WERI-Rb-1 (cell line): Measurements from ENCODE around the gene LRP1B.

Experiments
- DNase-seq: peaks from one replicate; pipeline ENCODE4 v3.0.0-alpha.2; 2020
- H3K27ac ChIP-seq: fragments of 250-450 bp; sonication (Bioruptor Pico); 2 replicates; pipeline ENCODE4 v1.5.1; 2020; ENCODE audit warnings: mild to moderate bottlenecking, moderate library complexity
- H3K27me3 ChIP-seq: fragments of 250-450 bp; sonication (Bioruptor Pico); 2 replicates; pipeline ENCODE4 v1.5.1; 2021; ENCODE audit warnings: mild to moderate bottlenecking, low read depth, moderate library complexity; ENCODE audit not compliant: insufficient read depth, severe bottlenecking
- H3K36me3 ChIP-seq: fragments of 250-450 bp; sonication (Bioruptor Pico); 2 replicates; pipeline ENCODE4 v1.5.1; 2020; ENCODE audit warnings: mild to moderate bottlenecking, moderate library complexity
- H3K4me3 ChIP-seq: 2 replicates; pipeline ENCODE4 v1.5.1; 2011; ENCODE audit warnings: low read depth, mild to moderate bottlenecking, control low read depth, low read length
- H3K9me3 ChIP-seq: fragments of 250-450 bp; sonication (Bioruptor Pico); 2 replicates; pipeline ENCODE4 v1.5.1; 2021; ENCODE audit warnings: mild to moderate bottlenecking, moderate library complexity; ENCODE audit not compliant: severe bottlenecking
- TF ChIP-seq, protein P1 (sequence below): IDR thresholded peaks from 2 replicates; pipeline ENCODE4 v1.5.1; 2011; ENCODE audit warnings: low read depth, mild to moderate bottlenecking, control low read depth, inconsistent platforms, low read length

Gene LRP1B

DNA sequence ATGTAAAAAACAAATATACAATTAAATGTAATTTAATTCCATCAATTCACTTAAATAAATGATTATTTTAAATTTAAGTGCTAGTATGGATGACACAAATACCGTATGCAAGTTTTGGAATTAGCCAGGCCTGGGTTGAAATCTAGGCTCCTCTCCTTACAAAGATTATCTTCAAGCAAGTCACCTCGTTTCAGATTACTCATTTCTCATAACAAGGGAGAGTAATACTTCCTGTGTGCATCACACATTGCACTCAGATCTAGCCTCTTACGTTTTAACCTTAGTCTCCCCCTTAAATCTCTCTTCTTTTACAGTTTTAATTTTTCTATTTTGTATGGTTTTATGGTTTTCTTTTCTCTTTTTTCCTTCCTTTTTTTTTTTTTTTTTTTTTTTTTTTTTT is 1874.7 kb downstream of the LRP1B start:
- no peak for DNase-seq
- Histone ChIP-seq H3K36me3 (no peaks in the 10 kb centered on the region), H3K27ac (no peak overlapping the region), H3K9me3 (no peaks in the 10 kb centered on the region), H3K27me3 (no peaks in the 10 kb centered on the region), H3K4me3 (no peak overlapping the region)
- TF ChIP-seq, protein P1, sequence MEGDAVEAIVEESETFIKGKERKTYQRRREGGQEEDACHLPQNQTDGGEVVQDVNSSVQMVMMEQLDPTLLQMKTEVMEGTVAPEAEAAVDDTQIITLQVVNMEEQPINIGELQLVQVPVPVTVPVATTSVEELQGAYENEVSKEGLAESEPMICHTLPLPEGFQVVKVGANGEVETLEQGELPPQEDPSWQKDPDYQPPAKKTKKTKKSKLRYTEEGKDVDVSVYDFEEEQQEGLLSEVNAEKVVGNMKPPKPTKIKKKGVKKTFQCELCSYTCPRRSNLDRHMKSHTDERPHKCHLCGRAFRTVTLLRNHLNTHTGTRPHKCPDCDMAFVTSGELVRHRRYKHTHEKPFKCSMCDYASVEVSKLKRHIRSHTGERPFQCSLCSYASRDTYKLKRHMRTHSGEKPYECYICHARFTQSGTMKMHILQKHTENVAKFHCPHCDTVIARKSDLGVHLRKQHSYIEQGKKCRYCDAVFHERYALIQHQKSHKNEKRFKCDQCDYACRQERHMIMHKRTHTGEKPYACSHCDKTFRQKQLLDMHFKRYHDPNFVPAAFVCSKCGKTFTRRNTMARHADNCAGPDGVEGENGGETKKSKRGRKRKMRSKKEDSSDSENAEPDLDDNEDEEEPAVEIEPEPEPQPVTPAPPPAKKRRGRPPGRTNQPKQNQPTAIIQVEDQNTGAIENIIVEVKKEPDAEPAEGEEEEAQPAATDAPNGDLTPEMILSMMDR = no peak

DNA sequence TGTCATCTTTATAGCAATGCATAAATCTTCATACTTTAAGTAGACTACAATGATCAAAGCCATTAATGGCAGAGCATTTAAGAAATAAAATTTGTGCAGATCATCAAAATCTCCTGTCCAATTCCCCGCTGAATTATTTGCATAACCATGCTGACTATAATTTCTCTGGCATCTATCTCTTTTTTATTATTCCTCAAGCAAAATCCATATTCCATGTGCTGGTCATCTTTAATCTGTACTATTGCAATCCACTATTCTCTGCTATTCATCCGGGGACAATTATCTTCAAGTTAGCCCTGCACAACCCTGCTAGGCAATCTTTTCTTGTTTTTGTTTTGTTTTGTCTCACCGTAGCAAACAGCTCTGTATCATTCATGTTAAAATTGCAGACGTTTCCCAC is 1881.0 kb downstream of the LRP1B start:
- DNase-seq = no peak
- Histone ChIP-seq H3K9me3 (no peaks in the 10 kb centered on the region), H3K27me3 (no peaks in the 10 kb centered on the region), H3K36me3 (no peaks in the 10 kb centered on the region), H3K27ac (no peak overlapping the region), H3K4me3 (no peak overlapping the region)
- TF ChIP-seq, protein P1 = no peak

DNA sequence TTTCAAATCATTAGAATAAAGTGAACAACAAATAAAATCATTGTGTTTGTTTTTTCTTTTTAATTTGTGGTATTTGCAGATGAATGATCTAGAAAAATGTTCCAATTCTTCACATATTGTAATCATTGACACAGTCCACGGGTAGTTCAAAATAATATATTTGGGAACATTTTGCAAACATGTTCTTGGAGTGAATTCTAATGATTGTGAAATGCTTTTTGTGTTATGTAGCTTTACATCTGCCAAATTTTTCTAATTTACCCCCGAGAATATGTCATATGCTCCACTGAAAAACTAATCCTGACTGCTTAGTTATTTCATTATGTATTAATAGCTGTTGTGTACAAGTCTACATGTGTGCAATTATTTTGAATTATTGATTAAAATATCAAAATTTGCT is 1882.2 kb downstream of the LRP1B start:
- Histone ChIP-seq H3K4me3 (no peak overlapping the region), H3K36me3 (no peaks in the 10 kb centered on the region), H3K9me3 (no peaks in the 10 kb centered on the region), H3K27me3 (no peaks in the 10 kb centered on the region), H3K27ac (no peak overlapping the region)
- TF ChIP-seq, protein P1 = no peak
- no peak for DNase-seq

DNA sequence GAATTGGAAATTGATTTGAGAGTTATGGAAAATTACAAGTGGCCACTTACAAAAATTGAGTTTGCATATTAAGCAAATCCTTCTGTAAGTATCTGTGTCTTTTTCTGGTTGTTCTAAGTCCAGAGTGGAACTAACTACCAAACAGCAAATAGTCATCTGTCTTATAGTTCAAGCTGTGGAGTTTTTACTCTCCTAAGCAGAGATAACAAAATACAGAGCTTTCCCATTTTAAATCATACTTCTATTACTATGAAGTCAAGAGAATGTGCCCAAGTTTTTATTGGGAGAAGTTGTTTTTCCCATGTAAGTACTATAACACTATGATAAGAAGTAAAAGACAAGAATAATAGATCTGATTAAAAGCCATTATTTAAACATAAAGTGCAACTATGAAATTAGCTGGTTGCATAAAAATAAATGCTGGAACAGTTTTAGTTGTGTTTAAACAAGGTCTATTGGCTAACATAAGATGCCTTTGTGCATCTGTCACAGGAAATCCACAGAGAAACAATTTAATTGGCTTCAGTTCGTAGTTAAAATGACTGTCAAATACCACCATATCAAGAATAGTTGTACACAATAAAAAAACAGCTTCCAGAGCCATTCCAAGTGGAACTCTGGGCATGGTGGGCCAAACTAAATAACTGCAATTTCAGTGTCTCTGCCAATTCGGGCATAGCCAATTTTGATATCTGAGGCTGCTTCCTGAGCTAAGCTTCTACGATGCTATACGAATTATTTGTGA is 1883.2 kb downstream of the LRP1B start:
- no peak overlapping the region for H3K27ac ChIP-seq

DNA sequence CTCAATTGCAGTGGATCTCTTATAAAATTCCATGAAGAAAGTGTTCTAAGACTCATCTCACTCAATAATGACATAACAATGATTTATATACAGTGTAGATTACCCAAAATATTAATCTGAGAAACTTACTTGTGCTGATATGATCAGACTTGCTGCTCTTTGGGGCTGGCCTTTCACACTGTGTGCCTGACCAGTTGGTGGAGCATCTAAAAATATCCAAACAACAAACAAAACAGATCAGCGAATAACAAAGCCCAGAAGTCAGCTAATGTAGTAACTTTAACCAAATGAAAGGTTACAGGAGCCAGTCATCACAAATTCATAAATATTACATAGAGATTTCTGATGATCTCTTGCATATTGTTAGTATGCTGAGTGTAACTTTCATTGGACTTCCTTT is 1883.9 kb downstream of the LRP1B start:
- no peaks in the 10 kb centered on the region for H3K9me3 ChIP-seq
- no peak overlapping the region for H3K27ac ChIP-seq
- H3K27me3 ChIP-seq = no peaks in the 10 kb centered on the region
- no peaks in the 10 kb centered on the region for H3K36me3 ChIP-seq
- no peak for DNase-seq
- TF ChIP-seq, protein P1 = no peak
- no peak overlapping the region for H3K4me3 ChIP-seq

More for the DNA sequence above, 1883.2 kb downstream of the LRP1B start:
- Histone ChIP-seq H3K4me3 (no peak overlapping the region), H3K27me3 (no peaks in the 10 kb centered on the region), H3K36me3 (no peaks in the 10 kb centered on the region), H3K9me3 (no peaks in the 10 kb centered on the region)
- TF ChIP-seq, protein P1 = no peak
- DNase-seq = no peak

DNA sequence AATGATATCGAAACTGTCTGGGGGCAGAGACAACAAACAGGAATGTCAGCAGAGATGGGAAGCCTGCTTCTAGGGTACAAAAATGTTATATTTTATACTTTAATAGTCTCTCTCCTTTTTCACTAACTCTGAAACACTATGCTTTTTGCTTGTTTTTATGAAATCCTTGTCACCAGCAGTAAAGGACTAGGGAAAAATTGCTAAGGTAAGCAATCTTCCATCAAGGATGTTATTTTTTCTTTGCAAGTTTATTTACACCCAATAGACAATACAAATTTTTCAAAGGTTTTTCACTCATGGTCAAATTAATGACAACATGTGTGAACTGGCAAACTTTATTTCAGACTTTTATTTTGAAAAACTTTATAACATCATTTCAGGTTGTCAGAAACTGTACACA is 1884.8 kb downstream of the LRP1B start:
- H3K27me3 ChIP-seq = no peaks in the 10 kb centered on the region
- H3K36me3 ChIP-seq = no peaks in the 10 kb centered on the region
- TF ChIP-seq, protein P1 = no peak
- H3K27ac ChIP-seq = no peak overlapping the region
- no peak overlapping the region for H3K4me3 ChIP-seq
- no peaks in the 10 kb centered on the region for H3K9me3 ChIP-seq
- no peak for DNase-seq
